Stimulated activated effector memory CD8-positive, alpha-beta T cell treated with anti-CD3 and anti-CD28 coated beads, Interleukin-12 subunit alpha, Interleukin-12 subunit beta, amount 100 ng/mL, for 72 hours (primary cell): Measurements from ENCODE around the gene MPZL3.
"Not testable (repeated sequence)": the region's sequence is repeated elsewhere in the genome, so short reads cannot be mapped to it uniquely, and the experiment has no call there.

Experiments
- ATAC-seq: fragments of 150-1000 bp; cut with Tn5 transposase; 2 replicates; pipeline ENCODE4 v1.10.0; 2021
- DNase-seq, 2 donors: peaks; one replicate each; pipeline ENCODE4 v3.0.0; 2021 to 2022; ENCODE audit warnings: low spot score in 2 of 2
- H3K27ac Mint-ChIP-seq: one replicate; pipeline ENCODE4 v1.8.0; 2022; ENCODE audit warnings: mild to moderate bottlenecking, mixed read lengths
- H3K36me3 Mint-ChIP-seq: one replicate; pipeline ENCODE4 v1.8.0; 2022; ENCODE audit warnings: mild to moderate bottlenecking, mixed read lengths
- H3K4me1 Mint-ChIP-seq: one replicate; pipeline ENCODE4 v1.8.0; 2022; ENCODE audit warnings: mixed read lengths
- H3K4me3 Mint-ChIP-seq: one replicate; pipeline ENCODE4 v1.8.0; 2022; ENCODE audit warnings: mild to moderate bottlenecking, mixed read lengths
- H3K9me3 Mint-ChIP-seq: one replicate; pipeline ENCODE4 v1.8.0; 2022; ENCODE audit warnings: mixed read lengths

The MPZL3 gene

GRCh38 chr11:118200901-118201680 is 51.1 kb downstream of the MPZL3 start:
- no peak overlapping the region for H3K4me3 Mint-ChIP-seq
- H3K4me1 Mint-ChIP-seq = peaks cover 9% of the 10 kb centered on the region
- H3K27ac Mint-ChIP-seq = no peak overlapping the region
- ATAC-seq (peak; percentile 94), DNase-seq (peak in 1 of 2 donors; percentile 71)
- no peaks in the 10 kb centered on the region for H3K36me3 Mint-ChIP-seq
- peaks cover under 1% of the 10 kb centered on the region for H3K9me3 Mint-ChIP-seq

GRCh38 chr11:118200497-118200896 is 51.7 kb downstream of the MPZL3 start:
- no peaks in the 10 kb centered on the region for H3K36me3 Mint-ChIP-seq
- DNase-seq (peak in 1 of 2 donors; percentile 57), ATAC-seq (no peak)
- no peak overlapping the region for H3K27ac Mint-ChIP-seq
- H3K9me3 Mint-ChIP-seq = no peaks in the 10 kb centered on the region
- H3K4me3 Mint-ChIP-seq = no peak overlapping the region
- peaks cover 9% of the 10 kb centered on the region for H3K4me1 Mint-ChIP-seq

GRCh38 chr11:118199135-118199534 is 53.0 kb downstream of the MPZL3 start:
- Mint-ChIP-seq H3K4me1 (peaks cover 10% of the 10 kb centered on the region), H3K36me3 (no peaks in the 10 kb centered on the region), H3K9me3 (no peaks in the 10 kb centered on the region), H3K4me3 (no peak overlapping the region), H3K27ac (no peak overlapping the region)
- ATAC-seq = no peak
- no peak for DNase-seq

- H3K27ac Mint-ChIP-seq = no peak overlapping the region
- no peaks in the 10 kb centered on the region for H3K9me3 Mint-ChIP-seq
- H3K36me3 Mint-ChIP-seq = no peaks in the 10 kb centered on the region
- ATAC-seq (peak; percentile 42), DNase-seq (peak; percentile 72 to 90)
- H3K4me3 Mint-ChIP-seq = no peak overlapping the region
- H3K4me1 Mint-ChIP-seq = peaks cover 14% of the 10 kb centered on the region
These were observed 53.8 kb downstream of the MPZL3 start for GRCh38 chr11:118198370-118198769.

DNA sequence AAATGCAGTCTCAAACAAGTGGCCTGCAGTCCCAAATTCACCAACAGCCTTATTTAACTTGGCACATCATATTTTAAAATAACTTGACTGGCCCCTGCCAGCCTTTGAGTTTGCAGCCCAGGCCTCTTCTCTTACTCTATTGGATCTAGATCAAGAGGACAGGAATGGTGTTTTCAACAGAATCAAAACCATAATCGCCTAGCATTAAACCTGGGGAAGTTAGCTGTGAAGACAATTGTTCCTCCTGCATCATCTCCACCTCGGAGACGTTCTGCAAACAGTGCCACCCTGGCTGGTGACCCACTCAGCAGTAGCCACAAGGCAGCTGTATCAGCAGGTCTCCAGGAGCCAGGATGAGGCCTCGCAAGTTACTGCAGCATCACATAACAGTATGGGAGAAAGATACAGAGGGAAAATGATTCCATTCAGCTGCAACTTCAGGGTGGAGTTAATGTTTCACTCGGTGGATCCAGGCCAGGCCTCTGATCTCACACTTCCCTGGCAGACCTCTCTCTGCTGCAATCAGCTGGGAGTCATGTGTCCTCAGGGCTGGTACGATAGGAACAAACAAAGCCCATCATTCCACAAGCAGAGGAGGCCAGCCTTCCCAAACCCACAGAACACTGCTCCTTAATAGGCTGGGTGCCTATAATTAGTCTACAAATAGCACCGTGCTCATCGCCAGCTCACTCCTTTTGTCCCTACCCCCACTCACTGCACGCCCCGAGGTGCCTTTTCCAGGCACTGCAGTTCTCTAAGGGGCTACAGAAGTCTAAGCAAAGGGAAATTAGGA is 57.1 kb downstream of the MPZL3 start:
- H3K4me1 Mint-ChIP-seq = peaks cover 14% of the 10 kb centered on the region
- H3K4me3 Mint-ChIP-seq = no peak overlapping the region
- H3K27ac Mint-ChIP-seq = peak overlapping the region; percentile 44
- no peaks in the 10 kb centered on the region for H3K9me3 Mint-ChIP-seq
- DNase-seq (no peak), ATAC-seq (no peak)
- H3K36me3 Mint-ChIP-seq = no peaks in the 10 kb centered on the region

DNA sequence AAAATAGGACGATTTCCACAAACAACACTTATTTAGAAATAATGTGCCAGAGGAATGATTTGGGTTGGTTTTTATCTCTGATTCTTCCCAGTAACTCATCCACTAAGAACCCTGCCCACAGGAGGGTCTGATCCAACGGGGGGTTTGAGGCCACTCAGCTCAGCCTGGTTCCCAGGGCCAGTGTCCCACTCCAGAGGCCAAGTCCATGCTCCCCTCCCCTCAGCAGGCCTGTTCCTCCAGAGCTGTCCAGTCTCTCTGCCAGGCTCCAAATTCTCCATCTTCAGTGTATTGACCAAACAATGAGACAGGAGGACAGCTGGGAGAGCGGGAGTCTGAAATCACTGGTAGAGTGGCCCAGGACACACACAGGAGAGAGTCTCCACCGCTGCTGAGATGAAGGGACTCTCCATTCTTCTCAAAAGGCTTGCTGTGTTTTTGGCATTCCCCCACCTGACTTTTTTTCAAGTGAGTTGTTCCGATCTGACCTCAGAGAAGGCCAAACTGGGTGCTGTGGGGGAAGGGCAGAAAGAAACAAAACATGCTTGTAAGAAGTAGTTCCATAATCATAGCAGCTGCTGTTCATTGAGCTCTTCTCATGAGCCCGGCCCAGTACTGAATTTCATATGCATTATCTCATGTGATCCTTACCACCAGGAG is 58.1 kb downstream of the MPZL3 start:
- Mint-ChIP-seq H3K27ac (peak overlapping the region; percentile 44), H3K9me3 (no peaks in the 10 kb centered on the region), H3K4me1 (peaks cover 12% of the 10 kb centered on the region), H3K4me3 (no peak overlapping the region), H3K36me3 (no peaks in the 10 kb centered on the region)
- DNase-seq = no peak
- no peak for ATAC-seq

- H3K4me3 Mint-ChIP-seq, DNase-seq, H3K9me3 Mint-ChIP-seq, H3K36me3 Mint-ChIP-seq, ATAC-seq, H3K4me1 Mint-ChIP-seq: not testable (repeated sequence)
- peak overlapping the region; percentile 44 for H3K27ac Mint-ChIP-seq
These were observed 59.3 kb downstream of the MPZL3 start for GRCh38 chr11:118192817-118193216.

- H3K36me3 Mint-ChIP-seq, H3K4me1 Mint-ChIP-seq, H3K9me3 Mint-ChIP-seq, H3K27ac Mint-ChIP-seq, ATAC-seq, H3K4me3 Mint-ChIP-seq, DNase-seq: not testable (repeated sequence)
These were observed 61.1 kb downstream of the MPZL3 start for GRCh38 chr11:118190942-118191506.

GRCh38 chr11:118186346-118187107 is 65.6 kb downstream of the MPZL3 start:
- Mint-ChIP-seq H3K27ac (no peak overlapping the region), H3K4me3 (no peak overlapping the region), H3K4me1 (no peaks in the 10 kb centered on the region), H3K9me3 (no peaks in the 10 kb centered on the region), H3K36me3 (no peaks in the 10 kb centered on the region)
- ATAC-seq (no peak), DNase-seq (no peak)

GRCh38 chr11:118184784-118185579 is 67.2 kb downstream of the MPZL3 start:
- DNase-seq = no peak
- no peaks in the 10 kb centered on the region for H3K36me3 Mint-ChIP-seq
- H3K27ac Mint-ChIP-seq = no peak overlapping the region
- ATAC-seq = no peak
- no peaks in the 10 kb centered on the region for H3K4me1 Mint-ChIP-seq
- no peaks in the 10 kb centered on the region for H3K9me3 Mint-ChIP-seq
- no peak overlapping the region for H3K4me3 Mint-ChIP-seq

DNA sequence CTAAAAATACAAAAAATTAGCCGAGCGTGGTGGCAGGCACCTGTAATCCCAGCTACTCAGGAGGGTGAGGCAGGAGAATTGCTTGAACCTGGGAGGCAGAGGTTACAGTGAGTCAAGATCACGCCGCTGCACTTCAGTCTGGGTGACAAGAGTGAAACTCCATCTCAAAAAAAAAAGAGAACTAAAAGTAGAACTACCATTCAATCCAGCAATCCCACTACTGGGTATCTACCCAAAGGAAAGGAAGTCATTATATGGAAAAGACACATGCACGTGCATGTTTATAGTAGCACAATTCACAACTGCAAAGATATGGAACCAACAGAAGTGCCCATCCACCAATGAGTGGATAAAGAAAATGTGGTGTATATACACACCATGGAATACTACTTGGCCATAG is 68.5 kb downstream of the MPZL3 start:
- DNase-seq, H3K36me3 Mint-ChIP-seq, H3K27ac Mint-ChIP-seq, H3K4me3 Mint-ChIP-seq, H3K9me3 Mint-ChIP-seq, H3K4me1 Mint-ChIP-seq, ATAC-seq: not testable (repeated sequence)

- Mint-ChIP-seq H3K36me3 (no peaks in the 10 kb centered on the region), H3K4me3 (no peak overlapping the region), H3K27ac (no peak overlapping the region), H3K4me1 (peaks cover 8% of the 10 kb centered on the region), H3K9me3 (no peaks in the 10 kb centered on the region)
- peak; percentile 34 for ATAC-seq
- no peak for DNase-seq
These were observed 71.9 kb downstream of the MPZL3 start for GRCh38 chr11:118180300-118180703.

DNA sequence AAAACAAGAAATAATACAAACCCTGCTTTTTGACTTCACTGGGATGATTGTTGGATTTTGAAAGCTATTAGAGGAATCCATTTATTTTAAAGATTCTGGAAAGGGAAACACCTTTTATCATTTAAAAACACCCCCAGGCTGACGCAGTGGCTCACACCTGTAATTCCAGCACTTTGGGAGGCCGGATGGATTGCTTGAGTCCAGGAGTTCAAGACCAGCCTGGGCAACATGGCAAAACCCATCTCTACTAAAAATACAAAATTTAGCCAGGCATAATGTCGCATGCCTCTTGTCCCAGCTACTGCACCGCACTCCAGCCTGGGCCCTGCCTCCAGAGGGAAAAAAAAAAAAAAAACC is 75.4 kb downstream of the MPZL3 start:
- H3K4me3 Mint-ChIP-seq = no peak overlapping the region
- peaks cover 10% of the 10 kb centered on the region for H3K4me1 Mint-ChIP-seq
- no peaks in the 10 kb centered on the region for H3K36me3 Mint-ChIP-seq
- no peaks in the 10 kb centered on the region for H3K9me3 Mint-ChIP-seq
- DNase-seq = no peak
- no peak overlapping the region for H3K27ac Mint-ChIP-seq
- ATAC-seq = no peak
